Jurkat, Clone E6-1 (cell line): Measurements from ENCODE around the gene TRPM8.
"Not testable (repeated sequence)": the region's sequence is repeated elsewhere in the genome, so short reads cannot be mapped to it uniquely, and the experiment has no call there.

Source experiments
- DNase-seq: peaks from one replicate; pipeline ENCODE4 v3.0.0-alpha.2; 2011; ENCODE audit warnings: low read depth, low spot score
- H3K4me3 ChIP-seq: 2 replicates; pipeline ENCODE4 v1.5.1; 2011; ENCODE audit warnings: mild to moderate bottlenecking, low read length, control low read depth, moderate library complexity

TRPM8 gene

DNA sequence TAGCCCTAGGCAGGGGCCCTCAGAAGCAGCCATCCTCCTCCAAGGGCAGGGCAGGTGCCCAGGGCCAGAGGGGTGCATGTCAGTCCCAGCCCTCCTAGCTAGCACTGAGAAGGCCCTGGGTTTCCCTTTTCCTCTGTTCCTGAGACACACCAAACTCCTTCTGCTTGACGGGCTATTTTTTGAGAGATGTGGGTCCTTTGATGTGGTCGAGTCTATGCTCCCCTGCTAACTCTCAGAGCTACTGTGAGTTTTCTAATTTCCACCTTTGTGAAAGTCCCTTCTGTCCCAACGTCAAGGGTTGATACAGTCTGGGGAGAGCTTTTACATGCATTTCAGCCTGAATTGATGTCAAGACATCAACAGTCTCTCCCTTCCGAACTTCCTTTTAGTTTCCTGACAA is 51.4 kb downstream of the TRPM8 start:
- H3K4me3 ChIP-seq = no peak overlapping the region
- peak; percentile 51 for DNase-seq

DNA sequence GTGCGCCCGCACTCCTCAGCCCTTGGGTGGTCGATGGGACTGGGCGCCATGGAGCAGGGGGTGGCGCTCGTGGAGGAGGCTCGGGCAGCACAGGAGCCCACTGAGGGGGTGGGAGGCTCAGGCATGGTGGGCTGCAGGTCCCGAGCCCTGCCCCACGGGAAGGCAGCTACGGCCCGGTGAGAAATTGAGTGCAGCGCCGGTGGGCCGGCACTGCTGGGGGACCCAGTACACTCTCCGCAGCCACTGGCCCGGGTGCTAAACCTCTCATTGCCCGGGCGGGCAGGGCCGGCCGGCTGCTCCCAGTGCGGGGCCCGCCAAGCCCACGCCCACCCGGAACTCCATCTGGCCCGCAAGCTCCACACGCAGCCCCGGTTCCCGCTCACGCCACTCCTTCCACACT is 55.3 kb downstream of the TRPM8 start:
- not testable (repeated sequence) for DNase-seq, H3K4me3 ChIP-seq

DNA sequence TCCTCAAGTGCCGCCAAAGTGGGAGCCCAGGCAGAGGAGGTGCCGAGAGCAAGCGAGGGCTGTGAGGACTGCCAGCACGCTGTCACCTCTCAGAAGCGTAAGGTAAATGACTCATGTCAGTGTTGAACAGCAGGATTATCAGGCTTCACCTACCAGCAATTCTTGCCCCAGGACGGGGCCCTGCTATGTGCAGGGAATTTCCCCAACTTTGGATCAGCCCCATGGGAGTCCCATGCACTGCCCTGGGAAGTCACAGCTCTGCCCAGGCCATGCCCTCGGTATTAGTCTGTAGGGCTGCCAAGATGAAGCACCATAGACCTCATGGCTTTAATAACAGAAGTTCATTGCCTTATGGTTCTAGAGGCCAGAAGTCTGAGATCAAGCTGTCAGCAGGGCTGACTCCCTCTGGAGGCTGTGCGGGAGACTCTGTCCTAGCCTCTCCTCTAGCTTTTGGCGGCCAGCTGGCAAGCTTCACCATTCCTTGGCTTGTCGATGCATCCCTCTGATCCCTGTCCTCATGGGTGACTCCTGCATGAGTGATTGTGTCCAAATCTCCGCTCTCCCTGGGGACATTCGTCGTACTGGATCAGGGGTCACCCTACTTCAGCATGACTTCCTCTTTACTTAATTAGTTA is 55.9 kb downstream of the TRPM8 start:
- no peak for DNase-seq

DNA sequence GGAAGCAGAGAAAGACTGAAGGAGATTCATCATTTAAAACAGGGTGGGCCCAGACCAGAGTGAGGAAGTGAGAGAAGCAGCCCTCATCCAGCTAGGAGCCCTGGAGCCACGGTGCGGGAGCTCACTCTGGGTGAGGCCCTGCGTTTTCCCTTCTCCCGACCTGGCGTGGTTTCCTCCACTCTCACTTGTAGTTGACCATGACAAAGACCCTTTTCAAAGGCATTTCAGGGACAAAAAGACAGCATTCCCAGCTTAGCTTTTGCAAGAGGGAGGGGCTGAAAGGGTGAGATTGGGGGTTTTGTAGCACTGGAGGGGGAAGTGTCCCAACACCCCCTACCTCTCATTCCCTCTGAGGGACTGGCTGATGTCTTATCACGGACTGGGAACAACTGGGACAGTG is 56.6 kb downstream of the TRPM8 start:
- H3K4me3 ChIP-seq = no peak overlapping the region
- no peak for DNase-seq

More for the DNA sequence above, 55.9 kb downstream of the TRPM8 start:
- H3K4me3 ChIP-seq = no peak overlapping the region

DNA sequence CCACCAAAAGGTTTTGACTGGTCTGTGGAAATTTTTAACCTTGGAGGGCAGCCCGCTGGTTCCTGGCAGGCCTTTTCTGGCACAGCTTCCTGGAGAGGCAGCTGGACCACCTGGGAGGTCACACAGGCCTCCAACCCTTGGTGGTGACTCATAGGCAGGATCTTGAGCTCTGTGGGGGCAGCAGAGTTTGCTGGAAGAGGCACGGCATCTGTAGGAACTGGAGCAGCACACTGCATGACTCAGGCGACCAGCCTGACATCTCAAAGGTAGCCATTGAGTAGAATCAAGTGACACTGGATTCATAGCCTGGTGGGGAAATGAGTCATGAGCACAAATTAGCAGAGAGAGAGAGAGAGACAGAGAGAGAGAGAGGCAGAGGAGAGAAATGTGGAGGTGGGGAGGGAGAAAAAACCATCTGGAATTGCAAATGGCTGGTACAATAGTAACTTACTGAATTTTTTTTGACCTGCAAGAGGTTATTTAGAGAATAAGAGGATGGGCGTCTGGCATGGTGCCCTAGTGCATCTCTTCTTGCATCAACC is 57.4 kb downstream of the TRPM8 start:
- DNase-seq = no peak
- no peak overlapping the region for H3K4me3 ChIP-seq

DNA sequence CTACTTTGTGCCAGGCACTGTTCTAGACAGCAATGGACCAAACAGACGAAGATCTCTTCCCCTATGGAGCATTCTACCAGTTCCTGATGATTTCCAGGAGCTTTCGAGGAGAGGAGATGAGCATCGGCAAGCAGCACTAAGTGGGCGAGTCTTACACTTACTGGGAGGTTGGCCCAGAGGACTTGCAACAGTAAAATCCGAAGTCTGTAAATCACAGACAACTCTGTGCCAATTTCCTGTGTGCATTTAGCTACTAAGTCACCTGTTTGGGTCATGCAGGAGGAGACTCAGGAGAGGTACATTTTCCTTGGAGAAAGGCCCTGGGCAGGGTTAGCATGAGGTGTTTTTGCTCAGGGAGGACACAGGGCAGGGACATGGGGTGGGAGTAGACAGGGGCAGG is 58.9 kb downstream of the TRPM8 start:
- DNase-seq = no peak
- no peak overlapping the region for H3K4me3 ChIP-seq

DNA sequence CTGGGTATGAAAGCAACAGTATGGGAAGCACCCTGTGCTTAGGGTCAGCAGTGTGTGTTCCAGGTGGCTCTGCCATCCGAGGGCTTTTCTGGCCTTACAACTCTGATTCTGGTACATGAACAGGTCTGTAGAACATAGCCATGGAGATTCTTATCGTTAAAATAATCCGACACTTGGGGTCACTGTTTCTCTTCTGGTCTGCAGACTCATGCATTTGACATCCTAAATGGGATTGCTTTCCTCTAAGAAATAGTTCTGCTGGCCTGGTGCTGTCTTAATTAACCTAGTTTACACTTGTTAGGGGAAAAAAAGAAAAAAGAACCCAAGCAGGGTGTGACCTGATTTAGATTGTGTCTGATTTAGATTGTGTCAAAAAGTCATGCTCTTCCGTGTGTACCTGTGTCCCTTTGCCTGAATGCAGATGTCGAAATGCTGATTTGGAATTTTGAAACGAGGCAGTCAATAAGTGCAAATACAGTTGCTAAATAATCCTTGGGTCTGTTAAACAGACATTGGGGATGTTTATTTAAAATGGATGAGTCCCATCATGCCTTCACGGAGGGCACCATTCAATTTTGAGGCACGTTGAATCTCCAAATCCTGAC is 59.6 kb downstream of the TRPM8 start:
- no peak overlapping the region for H3K4me3 ChIP-seq
- peak; percentile 42 for DNase-seq

DNA sequence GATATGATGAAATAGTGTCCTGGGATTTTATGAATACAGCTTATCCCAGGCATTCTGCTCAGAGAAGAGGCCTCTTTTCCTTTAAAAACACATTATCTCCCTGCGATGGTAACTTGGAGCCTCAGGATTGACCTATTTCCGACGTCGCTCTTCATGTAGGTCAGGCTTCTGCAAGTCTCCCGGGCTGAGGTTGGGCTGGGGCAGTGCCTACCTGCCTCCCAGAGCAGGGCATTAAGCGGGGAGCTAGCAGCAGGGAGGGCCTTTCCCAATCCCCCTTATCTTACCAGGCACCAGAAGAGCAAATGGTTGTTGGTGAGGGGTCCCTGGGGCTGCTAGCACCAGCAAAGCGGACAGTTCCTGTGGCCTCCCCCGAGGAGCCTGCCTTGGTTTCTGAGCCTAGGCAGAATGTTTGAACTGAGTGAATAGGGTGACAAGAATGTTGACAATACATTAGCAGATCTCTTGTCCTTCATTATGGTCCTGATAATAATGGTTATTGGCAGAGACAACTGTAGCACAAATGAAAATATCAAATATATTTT is 60.2 kb downstream of the TRPM8 start:
- no peak overlapping the region for H3K4me3 ChIP-seq
- DNase-seq = no peak

DNA sequence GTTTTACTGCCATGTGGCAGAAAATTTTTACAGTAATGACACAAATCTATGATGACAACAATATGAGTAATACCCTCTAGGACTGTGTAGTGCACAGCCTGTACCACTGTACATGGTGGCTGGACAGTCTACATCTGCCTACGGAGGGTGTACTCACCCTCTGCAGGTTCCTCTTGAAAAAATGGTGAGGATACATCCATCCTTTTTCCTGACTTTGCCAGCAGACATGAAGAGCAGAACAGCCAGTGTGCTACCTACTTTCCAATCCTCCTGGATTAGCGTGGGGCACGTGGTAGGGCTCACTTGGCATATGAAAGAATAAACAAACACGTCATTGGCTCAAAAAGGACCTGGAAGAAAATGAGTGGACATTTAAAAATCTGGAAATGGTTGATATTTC is 62.6 kb downstream of the TRPM8 start:
- H3K4me3 ChIP-seq = no peak overlapping the region
- DNase-seq = no peak

DNA sequence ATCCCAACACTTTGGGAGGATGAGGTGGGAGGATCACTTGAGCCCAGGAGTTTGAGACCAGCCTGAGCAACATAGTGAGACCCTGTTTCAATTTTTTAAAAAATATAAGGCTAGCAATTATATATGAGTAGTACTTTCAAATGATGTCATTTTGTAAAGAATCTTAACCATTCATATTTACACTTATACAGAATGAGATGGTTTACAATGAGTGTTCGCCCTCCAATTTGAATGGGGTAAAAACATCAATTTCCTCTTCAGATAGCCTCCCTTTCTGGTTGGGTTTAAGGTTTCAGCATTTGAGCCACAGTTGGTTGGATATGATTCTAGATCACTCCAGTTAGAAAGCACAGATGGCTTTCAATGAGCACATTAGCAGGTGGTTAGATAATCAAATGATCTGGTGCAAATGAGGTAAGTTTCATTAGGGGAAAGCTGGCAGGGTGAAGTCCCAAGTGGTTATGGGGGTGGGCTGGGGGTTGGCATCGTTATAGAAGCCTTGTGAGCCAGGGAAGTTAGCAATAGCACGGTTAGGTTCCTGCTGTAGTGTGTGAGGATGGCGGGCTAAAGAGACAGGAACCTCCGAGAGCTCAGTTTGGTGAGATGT is 63.9 kb downstream of the TRPM8 start:
- no peak for DNase-seq
- H3K4me3 ChIP-seq = no peak overlapping the region

DNA sequence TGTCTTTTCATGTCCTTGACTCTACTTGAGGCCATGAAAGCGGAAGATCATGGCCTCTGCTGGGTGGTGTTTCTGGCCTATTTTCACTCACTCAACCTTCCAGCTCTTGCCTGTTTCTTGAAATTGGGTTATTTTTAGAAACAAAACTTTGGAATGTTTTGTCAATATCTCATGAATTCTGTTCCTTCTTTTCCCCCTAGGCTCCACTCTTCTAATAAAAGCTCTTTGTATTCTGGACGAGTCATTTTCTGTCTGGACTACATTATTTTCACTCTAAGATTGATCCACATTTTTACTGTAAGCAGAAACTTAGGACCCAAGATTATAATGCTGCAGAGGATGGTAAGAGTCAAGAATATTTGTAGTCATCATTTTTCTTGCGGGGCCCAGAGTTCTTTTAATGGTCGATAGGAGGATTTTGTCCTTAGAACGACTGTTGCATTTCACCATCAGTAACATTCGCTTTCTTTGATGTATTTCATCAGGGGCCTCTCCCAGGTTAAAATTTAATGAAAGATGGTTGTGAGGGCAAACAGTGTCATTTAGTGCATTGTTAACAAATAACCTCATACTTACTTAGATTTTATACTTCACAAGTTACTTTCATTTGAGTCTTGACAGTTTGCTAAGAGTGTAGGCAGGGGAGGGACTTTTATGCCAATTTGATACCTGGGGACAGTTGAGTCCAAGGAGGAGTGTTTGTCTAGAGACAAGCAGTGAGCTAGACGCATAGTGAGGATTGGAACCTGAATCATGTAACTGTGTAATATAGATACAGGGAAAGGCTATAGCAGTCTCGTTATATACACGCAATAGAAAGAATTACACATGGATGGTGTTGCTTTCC is 64.6 kb downstream of the TRPM8 start:
- DNase-seq = no peak
- H3K4me3 ChIP-seq = no peak overlapping the region

DNA sequence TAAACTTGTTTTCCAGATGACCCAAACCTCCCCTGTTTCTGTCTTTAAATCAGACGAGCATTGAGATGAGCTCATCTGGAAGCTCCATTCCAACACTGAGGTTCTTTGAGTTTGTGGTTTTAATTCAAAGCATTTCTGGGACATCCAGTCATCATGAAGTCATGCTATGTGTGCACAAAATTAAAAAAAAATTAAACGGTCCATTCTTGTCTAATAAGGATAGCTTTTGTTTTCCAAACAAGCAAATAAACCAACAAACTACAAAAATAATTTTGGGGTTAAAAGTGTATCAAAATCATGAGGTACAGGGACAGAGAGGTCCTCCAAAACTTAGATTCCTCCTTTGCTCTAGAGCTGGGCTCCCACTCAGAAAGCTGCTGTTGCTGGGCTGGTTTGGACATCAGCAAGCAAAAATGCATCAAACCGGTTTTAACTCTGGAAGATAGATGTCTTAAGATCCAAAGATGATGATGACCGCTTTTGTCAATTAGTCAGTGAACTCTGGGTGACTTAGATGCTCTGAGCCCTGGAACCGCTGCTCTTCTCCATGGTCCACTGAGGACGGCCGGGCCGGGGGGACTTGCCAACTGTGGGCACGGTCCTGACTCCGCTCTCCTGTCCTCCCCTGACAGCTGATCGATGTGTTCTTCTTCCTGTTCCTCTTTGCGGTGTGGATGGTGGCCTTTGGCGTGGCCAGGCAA is 65.4 kb downstream of the TRPM8 start:
- DNase-seq = no peak
- H3K4me3 ChIP-seq = no peak overlapping the region

DNA sequence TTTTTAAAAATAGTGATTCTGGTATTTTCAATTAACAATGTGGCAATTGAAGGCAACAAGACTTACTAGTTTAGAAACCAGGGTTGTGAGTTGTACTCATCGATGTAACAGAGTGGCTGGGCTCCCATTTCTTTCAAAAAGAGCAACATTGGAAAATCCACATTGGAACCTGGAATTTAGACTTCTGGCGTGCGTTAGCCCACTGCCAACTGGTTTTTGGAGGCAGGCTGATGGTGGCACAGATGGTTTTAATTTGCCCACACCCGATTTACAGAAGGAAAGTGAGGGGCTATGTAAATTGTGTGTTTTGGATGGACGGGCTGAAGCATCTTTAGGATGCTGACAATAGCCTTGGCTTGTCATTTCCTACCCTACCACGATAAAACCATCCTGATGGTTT is 66.3 kb downstream of the TRPM8 start:
- no peak for DNase-seq
- H3K4me3 ChIP-seq = no peak overlapping the region

DNA sequence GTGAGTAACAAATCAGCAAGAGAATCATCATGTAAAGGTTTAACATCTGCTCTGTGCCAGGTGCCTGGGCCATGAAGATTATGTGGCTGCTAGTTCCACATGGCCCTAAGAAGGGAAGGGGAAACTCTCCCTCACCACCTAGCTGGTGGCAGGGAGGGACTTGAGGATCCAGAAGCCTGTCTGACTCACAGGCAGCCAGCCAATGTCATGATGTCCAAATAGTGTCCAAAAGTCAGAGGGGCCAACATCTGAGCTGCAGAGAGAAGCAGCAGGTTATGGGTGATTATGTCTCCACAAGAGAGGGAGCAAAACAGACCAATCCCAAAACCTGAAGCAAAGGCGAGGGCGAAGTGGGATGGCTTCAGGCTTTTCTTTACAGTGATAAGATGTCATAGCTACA is 71.4 kb downstream of the TRPM8 start:
- no peak overlapping the region for H3K4me3 ChIP-seq
- no peak for DNase-seq

DNA sequence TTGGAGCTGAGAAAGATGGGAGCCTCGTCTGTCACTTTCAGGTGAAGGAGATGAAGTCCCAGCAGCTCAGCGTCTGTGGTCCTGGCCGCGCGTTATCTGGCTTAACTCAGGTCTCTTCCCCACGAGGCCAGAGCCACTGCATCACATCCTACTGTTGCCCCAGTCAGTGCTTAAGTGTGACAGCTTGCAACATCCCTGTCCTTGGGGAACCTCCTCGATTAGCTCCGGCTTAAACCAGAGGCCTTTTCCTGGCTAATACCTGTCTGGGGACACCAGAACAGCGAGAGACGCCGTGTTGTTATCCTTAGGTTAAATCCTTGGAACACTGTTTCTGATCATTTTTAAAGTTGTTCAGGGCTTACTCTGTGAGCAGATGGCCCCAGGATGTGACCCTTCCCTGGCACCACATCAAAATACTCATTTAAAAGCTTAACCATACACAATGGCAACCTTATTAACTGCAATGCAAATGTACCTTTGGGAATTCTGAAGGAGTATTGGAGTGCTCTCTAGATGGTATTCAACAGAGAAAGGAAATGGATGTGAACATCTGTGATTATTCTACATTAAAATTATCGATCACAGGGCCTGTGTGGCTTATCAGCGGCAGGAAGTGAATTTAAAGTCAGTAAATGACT is 72.2 kb downstream of the TRPM8 start:
- DNase-seq = no peak
- H3K4me3 ChIP-seq = no peak overlapping the region

DNA sequence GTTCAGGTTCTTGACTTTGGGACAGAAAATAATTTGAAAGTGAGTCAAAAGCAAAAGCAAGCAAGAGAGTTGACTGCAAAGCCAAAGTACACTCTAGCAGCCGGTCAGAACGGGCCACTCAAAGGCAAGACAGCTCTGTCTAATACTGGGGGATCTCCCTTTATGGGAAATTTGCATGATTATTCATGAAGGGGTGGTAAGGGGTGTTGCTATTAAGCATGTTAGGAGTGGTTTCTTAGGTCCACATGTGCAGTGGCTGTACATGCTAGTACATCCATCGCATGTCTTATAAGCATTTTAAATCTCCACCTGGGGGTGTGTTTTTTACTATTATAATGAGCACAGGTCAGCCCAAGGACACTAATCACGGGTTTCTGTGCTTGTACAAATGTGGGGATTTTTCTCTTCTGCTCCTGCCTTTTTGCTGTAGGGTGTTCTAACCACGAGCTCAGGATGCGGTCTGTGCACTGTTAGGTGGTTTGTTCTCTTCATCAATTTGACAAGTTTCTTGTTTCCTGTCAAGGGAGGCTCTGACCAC is 73.2 kb downstream of the TRPM8 start:
- peak; percentile 83 for DNase-seq
- H3K4me3 ChIP-seq = no peak overlapping the region

DNA sequence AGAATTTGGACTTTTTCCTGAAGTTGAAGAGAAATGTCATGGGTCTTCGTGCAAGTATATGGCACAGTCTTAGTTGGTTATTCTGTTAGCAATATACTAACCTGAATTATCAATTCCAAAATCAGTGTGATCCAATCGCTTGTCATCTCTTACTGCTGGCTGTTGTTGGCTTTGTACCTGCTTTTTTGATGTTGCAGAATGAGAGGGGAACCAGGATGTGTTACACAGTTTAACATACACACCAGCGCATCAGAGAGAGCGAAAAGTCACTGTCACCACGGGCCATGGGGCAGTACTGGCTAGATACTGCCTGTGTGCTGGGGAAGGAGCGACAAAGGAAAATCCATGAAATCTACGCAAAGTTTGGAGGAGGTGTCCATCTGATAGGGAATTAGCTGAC is 74.0 kb downstream of the TRPM8 start:
- DNase-seq = no peak

DNA sequence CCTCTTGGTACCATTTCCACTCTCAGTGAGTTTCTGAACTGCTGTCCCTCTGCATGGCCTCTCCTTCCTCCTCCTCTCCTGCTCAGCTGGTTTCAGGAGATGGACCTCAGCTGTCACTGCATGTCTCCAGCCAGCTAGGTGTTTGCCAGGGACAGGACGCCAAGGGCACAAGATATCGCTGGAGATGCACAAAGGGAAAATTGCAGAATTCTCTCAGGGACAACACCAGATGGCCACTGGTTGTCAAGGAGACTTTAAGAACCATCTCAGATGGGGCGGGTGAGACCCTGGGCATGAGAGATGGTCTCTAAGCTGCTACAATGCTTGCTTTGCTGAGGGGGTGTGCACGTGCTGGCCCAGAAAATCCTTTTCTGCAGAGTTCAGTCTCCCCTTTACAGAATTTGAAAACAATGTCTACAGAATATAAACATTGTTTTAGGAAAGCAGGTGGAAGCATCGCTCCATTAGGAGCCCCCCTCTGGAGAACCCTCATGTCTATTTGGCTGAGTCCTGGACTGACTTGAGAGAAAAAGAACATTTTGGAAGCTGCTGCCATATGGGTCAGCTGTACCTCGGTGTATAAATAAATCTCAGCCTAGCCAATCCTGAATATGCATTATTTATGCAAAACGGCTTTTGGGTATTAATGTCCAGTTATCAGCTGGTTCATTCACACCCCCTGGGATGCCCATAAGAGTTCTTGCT is 75.5 kb downstream of the TRPM8 start:
- no peak overlapping the region for H3K4me3 ChIP-seq
- DNase-seq = no peak

More for the DNA sequence above, 74.0 kb downstream of the TRPM8 start:
- no peak overlapping the region for H3K4me3 ChIP-seq
